ENCODE results near the gene CPED1.
"Not testable (repeated sequence)": the region's sequence is repeated elsewhere in the genome, so short reads cannot be mapped to it uniquely, and the experiment has no call there.

DNA sequence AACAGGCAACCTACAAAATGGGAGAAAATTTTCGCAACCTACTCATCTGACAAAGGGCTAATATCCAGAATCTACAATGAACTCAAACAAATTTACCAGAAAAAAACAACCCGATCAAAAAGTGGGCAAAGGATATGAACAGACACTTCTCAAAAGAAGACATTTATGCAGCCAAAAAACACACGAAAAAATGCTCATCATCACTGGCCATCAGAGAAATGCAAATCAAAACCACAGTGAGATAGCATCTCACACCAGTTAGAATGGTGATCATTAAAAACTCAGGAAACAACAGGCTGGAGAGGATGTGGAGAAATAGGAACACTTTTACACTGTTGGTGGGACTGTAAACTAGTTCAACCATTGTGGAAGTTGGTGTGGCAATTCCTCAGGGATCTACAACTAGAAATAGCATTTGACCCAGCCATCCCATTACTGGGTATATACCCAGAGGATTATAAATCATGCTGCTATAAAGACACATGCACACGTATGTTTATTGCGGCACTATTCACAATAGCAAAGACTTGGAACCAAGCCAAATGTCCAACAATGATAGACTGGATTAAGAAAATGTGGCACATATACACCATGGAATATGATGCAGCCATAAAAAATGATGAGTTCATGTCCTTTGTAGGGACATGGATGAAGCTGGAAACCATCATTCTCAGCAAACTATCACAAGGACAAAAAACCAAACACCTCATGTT lies 264.2 kb downstream of the CPED1 start:
- TF ChIP-seq FOS (IDR thresholded peaks at IDR 0.05; ENCODE audit: borderline replicate concordance, extremely low read depth, insufficient read length); NFYB (IDR thresholded peaks at IDR 0.05; ENCODE audit: insufficient read depth, low read depth, low read length); SRF (IDR thresholded peaks at IDR 0.05; ENCODE audit: low read depth in 2 of 2, low read length in 2 of 2); POLR2A (IDR thresholded peaks at IDR 0.05; ENCODE audit: low read depth, low read length): not testable (repeated sequence)
- TF ChIP-seq, protein P1, sequence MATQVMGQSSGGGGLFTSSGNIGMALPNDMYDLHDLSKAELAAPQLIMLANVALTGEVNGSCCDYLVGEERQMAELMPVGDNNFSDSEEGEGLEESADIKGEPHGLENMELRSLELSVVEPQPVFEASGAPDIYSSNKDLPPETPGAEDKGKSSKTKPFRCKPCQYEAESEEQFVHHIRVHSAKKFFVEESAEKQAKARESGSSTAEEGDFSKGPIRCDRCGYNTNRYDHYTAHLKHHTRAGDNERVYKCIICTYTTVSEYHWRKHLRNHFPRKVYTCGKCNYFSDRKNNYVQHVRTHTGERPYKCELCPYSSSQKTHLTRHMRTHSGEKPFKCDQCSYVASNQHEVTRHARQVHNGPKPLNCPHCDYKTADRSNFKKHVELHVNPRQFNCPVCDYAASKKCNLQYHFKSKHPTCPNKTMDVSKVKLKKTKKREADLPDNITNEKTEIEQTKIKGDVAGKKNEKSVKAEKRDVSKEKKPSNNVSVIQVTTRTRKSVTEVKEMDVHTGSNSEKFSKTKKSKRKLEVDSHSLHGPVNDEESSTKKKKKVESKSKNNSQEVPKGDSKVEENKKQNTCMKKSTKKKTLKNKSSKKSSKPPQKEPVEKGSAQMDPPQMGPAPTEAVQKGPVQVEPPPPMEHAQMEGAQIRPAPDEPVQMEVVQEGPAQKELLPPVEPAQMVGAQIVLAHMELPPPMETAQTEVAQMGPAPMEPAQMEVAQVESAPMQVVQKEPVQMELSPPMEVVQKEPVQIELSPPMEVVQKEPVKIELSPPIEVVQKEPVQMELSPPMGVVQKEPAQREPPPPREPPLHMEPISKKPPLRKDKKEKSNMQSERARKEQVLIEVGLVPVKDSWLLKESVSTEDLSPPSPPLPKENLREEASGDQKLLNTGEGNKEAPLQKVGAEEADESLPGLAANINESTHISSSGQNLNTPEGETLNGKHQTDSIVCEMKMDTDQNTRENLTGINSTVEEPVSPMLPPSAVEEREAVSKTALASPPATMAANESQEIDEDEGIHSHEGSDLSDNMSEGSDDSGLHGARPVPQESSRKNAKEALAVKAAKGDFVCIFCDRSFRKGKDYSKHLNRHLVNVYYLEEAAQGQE (IDR thresholded peaks at IDR 0.05; ENCODE audit: low read depth, low read length), result not testable (repeated sequence)
- TF ChIP-seq, protein P2, sequence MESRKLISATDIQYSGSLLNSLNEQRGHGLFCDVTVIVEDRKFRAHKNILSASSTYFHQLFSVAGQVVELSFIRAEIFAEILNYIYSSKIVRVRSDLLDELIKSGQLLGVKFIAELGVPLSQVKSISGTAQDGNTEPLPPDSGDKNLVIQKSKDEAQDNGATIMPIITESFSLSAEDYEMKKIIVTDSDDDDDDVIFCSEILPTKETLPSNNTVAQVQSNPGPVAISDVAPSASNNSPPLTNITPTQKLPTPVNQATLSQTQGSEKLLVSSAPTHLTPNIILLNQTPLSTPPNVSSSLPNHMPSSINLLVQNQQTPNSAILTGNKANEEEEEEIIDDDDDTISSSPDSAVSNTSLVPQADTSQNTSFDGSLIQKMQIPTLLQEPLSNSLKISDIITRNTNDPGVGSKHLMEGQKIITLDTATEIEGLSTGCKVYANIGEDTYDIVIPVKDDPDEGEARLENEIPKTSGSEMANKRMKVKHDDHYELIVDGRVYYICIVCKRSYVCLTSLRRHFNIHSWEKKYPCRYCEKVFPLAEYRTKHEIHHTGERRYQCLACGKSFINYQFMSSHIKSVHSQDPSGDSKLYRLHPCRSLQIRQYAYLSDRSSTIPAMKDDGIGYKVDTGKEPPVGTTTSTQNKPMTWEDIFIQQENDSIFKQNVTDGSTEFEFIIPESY (IDR thresholded peaks at IDR 0.05), result not testable (repeated sequence)
- TF ChIP-seq, protein P3, sequence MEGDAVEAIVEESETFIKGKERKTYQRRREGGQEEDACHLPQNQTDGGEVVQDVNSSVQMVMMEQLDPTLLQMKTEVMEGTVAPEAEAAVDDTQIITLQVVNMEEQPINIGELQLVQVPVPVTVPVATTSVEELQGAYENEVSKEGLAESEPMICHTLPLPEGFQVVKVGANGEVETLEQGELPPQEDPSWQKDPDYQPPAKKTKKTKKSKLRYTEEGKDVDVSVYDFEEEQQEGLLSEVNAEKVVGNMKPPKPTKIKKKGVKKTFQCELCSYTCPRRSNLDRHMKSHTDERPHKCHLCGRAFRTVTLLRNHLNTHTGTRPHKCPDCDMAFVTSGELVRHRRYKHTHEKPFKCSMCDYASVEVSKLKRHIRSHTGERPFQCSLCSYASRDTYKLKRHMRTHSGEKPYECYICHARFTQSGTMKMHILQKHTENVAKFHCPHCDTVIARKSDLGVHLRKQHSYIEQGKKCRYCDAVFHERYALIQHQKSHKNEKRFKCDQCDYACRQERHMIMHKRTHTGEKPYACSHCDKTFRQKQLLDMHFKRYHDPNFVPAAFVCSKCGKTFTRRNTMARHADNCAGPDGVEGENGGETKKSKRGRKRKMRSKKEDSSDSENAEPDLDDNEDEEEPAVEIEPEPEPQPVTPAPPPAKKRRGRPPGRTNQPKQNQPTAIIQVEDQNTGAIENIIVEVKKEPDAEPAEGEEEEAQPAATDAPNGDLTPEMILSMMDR (IDR thresholded peaks at IDR 0.05 in 2 of 3, conservative IDR thresholded peaks at IDR 0.05 in 1 of 3; ENCODE audit: control insufficient read depth in 2 of 3, extremely low read depth in 1 of 3, insufficient read depth in 1 of 3, low read depth in 3 of 3, low read length in 3 of 3), result not testable (repeated sequence)
- TF ChIP-seq, protein P4, sequence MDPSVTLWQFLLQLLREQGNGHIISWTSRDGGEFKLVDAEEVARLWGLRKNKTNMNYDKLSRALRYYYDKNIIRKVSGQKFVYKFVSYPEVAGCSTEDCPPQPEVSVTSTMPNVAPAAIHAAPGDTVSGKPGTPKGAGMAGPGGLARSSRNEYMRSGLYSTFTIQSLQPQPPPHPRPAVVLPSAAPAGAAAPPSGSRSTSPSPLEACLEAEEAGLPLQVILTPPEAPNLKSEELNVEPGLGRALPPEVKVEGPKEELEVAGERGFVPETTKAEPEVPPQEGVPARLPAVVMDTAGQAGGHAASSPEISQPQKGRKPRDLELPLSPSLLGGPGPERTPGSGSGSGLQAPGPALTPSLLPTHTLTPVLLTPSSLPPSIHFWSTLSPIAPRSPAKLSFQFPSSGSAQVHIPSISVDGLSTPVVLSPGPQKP (IDR thresholded peaks at IDR 0.05; ENCODE audit: low read depth, low read length), result not testable (repeated sequence)
